Measurements from ENCODE around the gene ASB4.

ASB4 gene

DNA sequence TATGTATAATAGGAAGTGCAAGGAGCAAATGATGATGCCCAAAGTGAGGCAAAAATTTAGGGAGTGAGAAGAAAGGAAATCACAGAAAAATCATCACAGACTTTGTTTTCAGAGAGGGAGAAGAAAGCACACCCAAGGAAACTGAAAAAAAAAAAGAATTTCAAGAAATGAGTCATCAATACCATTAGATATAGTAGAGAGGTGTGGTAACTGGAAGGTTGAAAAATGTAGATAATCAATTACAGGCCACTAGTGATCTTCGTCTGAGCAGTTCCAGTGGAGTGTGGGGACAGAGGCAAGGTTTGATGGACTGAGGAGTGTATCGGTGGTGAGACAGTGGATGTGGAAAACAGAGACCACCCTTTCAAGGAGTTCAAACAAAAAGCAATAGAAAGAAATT, 31.7 kb downstream of the ASB4 start:
- no peak overlapping the region for H3K4me3 ChIP-seq (ENCODE audit: low read length)
- DNase-seq (ENCODE audit: low read depth, low spot score), result no peak

GRCh38 chr7:95517870-95518269, 32.1 kb downstream of the ASB4 start:
- H3K4me3 ChIP-seq (ENCODE audit: low read length), result no peak overlapping the region
- no peak for DNase-seq (ENCODE audit: low read depth, low spot score)

DNA sequence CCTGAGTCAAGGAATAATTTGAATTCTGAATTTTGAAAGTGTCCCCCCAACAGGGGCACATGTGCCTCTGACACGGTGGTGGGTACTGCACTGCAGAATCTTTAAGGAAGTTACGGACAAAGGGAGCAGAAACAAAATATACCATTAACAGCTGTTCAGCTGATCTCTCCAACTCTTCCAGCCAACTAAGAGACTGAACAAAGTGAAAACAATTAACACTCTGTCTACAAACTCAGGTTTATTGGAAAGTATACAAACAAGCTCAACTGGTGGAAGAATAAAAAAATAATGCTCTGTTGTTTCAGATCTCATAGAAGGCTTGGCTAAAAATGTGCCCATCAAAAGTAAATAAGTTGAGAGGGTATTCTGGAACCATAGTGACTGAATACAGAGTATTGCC, 34.4 kb downstream of the ASB4 start:
- DNase-seq (ENCODE audit: low read depth, low spot score), result no peak
- no peak overlapping the region for H3K4me3 ChIP-seq (ENCODE audit: low read length)

- no peak overlapping the region for H3K4me3 ChIP-seq (ENCODE audit: low read length)
- DNase-seq (ENCODE audit: low read depth, low spot score), result no peak
Observed at GRCh38 chr7:95525503-95525902, 39.8 kb downstream of the ASB4 start.

GRCh38 chr7:95526128-95526738, 40.5 kb downstream of the ASB4 start:
- H3K4me3 ChIP-seq (ENCODE audit: low read length), result no peak overlapping the region
- DNase-seq (ENCODE audit: low read depth, low spot score), result no peak

DNA sequence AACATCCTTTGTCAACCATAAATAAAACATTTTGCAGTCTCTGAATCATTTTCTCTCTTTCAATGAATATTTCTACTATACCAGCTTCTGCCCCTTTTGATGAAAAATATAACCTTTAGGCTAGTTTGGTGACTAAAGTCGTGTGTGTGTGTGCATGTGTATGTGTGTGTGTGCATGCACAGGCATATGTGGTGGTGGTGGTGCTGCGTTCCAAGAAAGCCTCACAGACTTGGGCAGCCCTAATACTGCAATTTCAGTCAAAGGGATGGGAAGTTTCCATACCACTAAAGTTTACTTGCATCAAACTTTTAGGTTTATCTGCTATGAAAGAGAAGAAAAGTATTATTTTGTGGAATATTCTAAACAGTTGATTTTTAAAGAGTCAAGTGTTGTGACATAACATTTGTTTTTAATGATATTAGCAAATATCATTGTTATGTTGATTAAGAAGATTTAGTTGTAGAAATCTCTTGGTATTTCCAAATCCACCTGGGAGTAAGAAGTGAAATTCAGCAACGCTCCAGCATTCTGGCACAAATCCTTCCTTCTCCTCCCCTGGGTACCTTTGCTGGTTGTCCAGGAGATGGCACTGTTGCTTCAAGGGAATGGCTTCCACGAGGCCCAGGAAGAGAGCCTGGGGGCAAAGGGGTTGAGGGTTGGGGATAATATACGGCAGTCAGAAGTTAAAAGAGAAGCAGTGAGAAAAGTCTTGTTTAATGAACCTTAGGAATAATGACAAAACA, 41.5 kb downstream of the ASB4 start:
- no peak overlapping the region for H3K4me3 ChIP-seq (ENCODE audit: low read length)
- peak; percentile 16 for DNase-seq (ENCODE audit: low read depth, low spot score)

- DNase-seq (ENCODE audit: low read depth, low spot score), result no peak
- H3K4me3 ChIP-seq (ENCODE audit: low read length), result no peak overlapping the region
Observed at GRCh38 chr7:95527776-95528250, 42.1 kb downstream of the ASB4 start.

GRCh38 chr7:95529701-95530100, 44.0 kb downstream of the ASB4 start:
- no peak for DNase-seq (ENCODE audit: low read depth, low spot score)
- no peak overlapping the region for H3K4me3 ChIP-seq (ENCODE audit: low read length)

DNA sequence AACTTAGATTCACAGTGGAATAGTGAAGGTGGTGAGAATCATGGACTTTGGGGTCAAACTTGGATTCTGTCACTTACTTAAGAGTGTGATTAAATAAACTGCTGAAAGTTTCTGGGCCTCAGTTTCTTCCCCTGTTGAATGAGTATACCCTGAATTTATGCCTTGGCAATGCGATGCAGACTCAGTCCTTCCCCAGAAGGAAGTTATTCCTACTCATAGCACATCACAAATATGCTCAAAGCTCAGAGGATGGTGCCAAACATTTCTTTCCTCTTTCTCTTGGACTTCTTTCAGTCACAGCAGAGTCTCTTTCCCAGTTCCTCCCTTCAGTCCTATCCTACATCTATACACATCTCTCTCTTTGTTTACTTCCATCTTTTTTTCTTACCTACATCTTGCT, 45.1 kb downstream of the ASB4 start:
- DNase-seq (ENCODE audit: low read depth, low spot score), result no peak

GRCh38 chr7:95531605-95532219, 46.0 kb downstream of the ASB4 start:
- DNase-seq (ENCODE audit: low read depth, low spot score), result no peak
- H3K4me3 ChIP-seq (ENCODE audit: low read length), result no peak overlapping the region

More for the DNA sequence above, 45.1 kb downstream of the ASB4 start:
- H3K4me3 ChIP-seq (ENCODE audit: low read length), result no peak overlapping the region

DNA sequence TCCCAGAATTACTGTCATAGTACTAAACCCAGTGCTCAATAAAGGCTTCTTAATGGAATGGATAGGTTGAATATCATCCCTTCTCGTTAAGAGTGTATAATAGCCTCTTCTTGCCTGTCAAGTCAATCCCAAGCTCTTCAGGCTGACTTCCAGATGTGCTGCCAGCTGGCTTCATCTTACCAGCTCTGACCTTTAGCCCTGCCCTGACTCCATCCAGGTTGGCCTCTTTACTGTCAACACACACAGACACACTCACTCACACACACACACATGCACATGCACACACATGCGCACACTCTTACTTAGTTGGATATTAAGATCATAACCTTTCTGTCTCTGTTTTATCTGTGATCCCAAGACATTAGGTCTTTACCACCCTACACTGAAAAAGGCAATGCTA, 49.1 kb downstream of the ASB4 start:
- no peak overlapping the region for H3K4me3 ChIP-seq (ENCODE audit: low read length)
- no peak for DNase-seq (ENCODE audit: low read depth, low spot score)

GRCh38 chr7:95535662-95536061, 49.9 kb downstream of the ASB4 start:
- no peak overlapping the region for H3K4me3 ChIP-seq (ENCODE audit: low read length)
- no peak for DNase-seq (ENCODE audit: low read depth, low spot score)

- H3K4me3 ChIP-seq (ENCODE audit: low read length), result no peak overlapping the region
- DNase-seq (ENCODE audit: low read depth, low spot score), result no peak
Observed at GRCh38 chr7:95536656-95537311, 51.0 kb downstream of the ASB4 start.

- no peak for DNase-seq (ENCODE audit: low read depth, low spot score)
- no peak overlapping the region for H3K4me3 ChIP-seq (ENCODE audit: low read length)
Observed at GRCh38 chr7:95537468-95537867, 51.7 kb downstream of the ASB4 start.

DNA sequence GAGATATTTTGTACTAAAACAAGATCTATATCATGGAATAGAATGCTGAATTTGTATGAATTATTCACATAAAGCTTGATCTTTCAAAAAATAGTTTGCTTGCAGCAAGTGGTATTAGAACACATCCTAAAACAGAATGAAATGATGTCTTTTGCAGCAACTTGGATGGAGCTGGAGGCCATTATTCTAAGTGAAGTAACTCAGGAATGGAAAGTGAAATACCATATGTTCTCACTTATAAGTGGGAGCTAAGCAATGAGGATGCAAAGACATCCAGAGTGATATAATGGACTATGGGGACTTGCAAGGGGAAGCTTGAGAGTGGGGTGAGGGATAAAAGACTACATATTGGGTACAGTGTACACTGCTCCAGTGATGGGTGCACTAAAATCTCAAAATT, 53.7 kb downstream of the ASB4 start:
- DNase-seq (ENCODE audit: low read depth, low spot score), result no peak
- no peak overlapping the region for H3K4me3 ChIP-seq (ENCODE audit: low read length)

GRCh38 chr7:95540366-95540765, 54.6 kb downstream of the ASB4 start:
- DNase-seq (ENCODE audit: low read depth, low spot score), result no peak
- no peak overlapping the region for H3K4me3 ChIP-seq (ENCODE audit: low read length)

GRCh38 chr7:95543312-95543711, 57.6 kb downstream of the ASB4 start:
- no peak for DNase-seq (ENCODE audit: low read depth, low spot score)

GRCh38 chr7:95544171-95544570, 58.4 kb downstream of the ASB4 start:
- no peak overlapping the region for H3K4me3 ChIP-seq (ENCODE audit: low read length)
- no peak for DNase-seq (ENCODE audit: low read depth, low spot score)

More at GRCh38 chr7:95543312-95543711, 57.6 kb downstream of the ASB4 start:
- H3K4me3 ChIP-seq (ENCODE audit: low read length), result no peak overlapping the region

DNA sequence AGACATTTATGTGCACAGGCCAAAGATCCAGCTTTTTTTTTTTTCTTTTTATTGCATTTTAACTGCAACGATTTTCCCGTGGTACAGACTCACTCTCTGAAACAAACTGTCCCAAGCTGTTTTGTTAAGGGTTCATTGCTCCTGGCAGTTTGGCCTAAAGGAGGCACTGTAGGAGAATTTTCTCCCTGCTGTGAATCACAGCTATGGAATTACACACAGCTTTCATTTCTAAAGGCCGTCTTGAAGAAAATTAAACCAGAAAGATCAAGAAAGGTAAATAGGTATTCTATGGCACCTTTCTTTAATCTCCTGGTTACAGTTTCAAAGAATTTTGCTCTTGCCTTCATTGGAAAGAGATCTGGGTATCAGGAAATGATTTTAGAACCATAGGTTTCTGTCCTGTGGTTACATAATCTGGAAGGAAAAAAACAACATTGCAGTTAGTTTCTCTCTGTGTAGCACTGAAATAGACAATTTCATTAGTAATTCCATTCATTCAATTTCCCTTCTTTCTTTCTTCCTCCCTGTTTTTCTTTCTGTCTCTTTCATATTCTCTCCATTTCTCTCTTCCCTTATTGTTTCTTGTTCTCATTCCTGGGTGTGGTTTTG, 59.4 kb downstream of the ASB4 start:
- DNase-seq (ENCODE audit: low read depth, low spot score), result no peak
- H3K4me3 ChIP-seq (ENCODE audit: low read length), result no peak overlapping the region

GRCh38 chr7:95545673-95546072, 59.9 kb downstream of the ASB4 start:
- no peak for DNase-seq (ENCODE audit: low read depth, low spot score)
- H3K4me3 ChIP-seq (ENCODE audit: low read length), result no peak overlapping the region

Data from Jurkat, Clone E6-1 (cell line).